WTC11 (cell line): ENCODE results near the gene MAST4. TPM values are rescaled to one million over a fixed set of nuclear protein-coding genes. Genes with fewer than 3 reads are reported as not detected.

Experiments used
- ATAC-seq: fragments of 200-7000 bp; cut with Tn5 transposase; 2 replicates; pipeline ENCODE4 v1.10.0; 2021; ENCODE audit warnings: mild to moderate bottlenecking, moderate library complexity
- CTCF ChIA-PET: fragments of 300-600 bp; sonication (Branson Sonifier 250); formaldehyde crosslinking; loops from one replicate; lab custom pipeline; 2021; ENCODE audit warnings: antibody characterized with exemption; lab: Charles Lee
- POLR2A ChIA-PET: fragments of 350-600 bp; sonication (Branson Sonifier 250); formaldehyde crosslinking; loops from one replicate; lab custom pipeline; 2021; ENCODE audit warnings: antibody characterized with exemption; lab: Charles Lee
- DNase-seq: peaks from one replicate; pipeline ENCODE4 v3.0.0; 2021; ENCODE audit warnings: low spot score
- H3K27ac Mint-ChIP-seq: 2 replicates; pipeline ENCODE4 v1.8.0; 2021; ENCODE audit warnings: mixed read lengths
- H3K27me3 Mint-ChIP-seq: 2 replicates; pipeline ENCODE4 v1.8.0; 2021; ENCODE audit warnings: low read depth, mild to moderate bottlenecking, moderate library complexity, mixed read lengths
- H3K36me3 Mint-ChIP-seq: 2 replicates; pipeline ENCODE4 v1.8.0; 2021; ENCODE audit warnings: mixed read lengths
- H3K4me1 Mint-ChIP-seq: 2 replicates; pipeline ENCODE4 v1.8.0; 2022; ENCODE audit warnings: mixed read lengths
- H3K4me3 Mint-ChIP-seq: 2 replicates; pipeline ENCODE4 v1.8.0; 2021; ENCODE audit warnings: mild to moderate bottlenecking, moderate library complexity, mixed read lengths
- H3K9me3 Mint-ChIP-seq: 2 replicates; pipeline ENCODE4 v1.8.0; 2021; ENCODE audit warnings: mixed read lengths
- EMX1 ChIP-seq: fragments of 250-450 bp; sonication (Bioruptor Pico); IDR thresholded peaks from 2 replicates; pipeline ENCODE4 v1.8.0; 2021; ENCODE audit warnings: mild to moderate bottlenecking
- NR1H2 ChIP-seq: sonication (generic); formaldehyde crosslinking; IDR thresholded peaks from 2 replicates; pipeline ENCODE4 v1.9.0; 2021; ENCODE audit warnings: mild to moderate bottlenecking, moderate library complexity, missing genetic modification reagents
- NR3C1 ChIP-seq: sonication (generic); formaldehyde crosslinking; conservative IDR thresholded peaks from 2 replicates; pipeline ENCODE4 v1.8.1; 2023; ENCODE audit warnings: low read depth, mild to moderate bottlenecking, missing genetic modification reagents
- PRRX2 ChIP-seq: fragments of 250-450 bp; sonication (Bioruptor Pico); IDR thresholded peaks from 2 replicates; pipeline ENCODE4 v1.8.0; 2021; ENCODE audit warnings: mild to moderate bottlenecking
- TCF7 ChIP-seq: sonication (generic); formaldehyde crosslinking; IDR thresholded peaks from 2 replicates; pipeline ENCODE4 v1.8.0; 2022; ENCODE audit warnings: mild to moderate bottlenecking, low read depth, missing genetic modification reagents, moderate library complexity
- total RNA-seq: library from RNA; stranded (reverse); gene quantifications from 3 replicates; pipeline ENCODE4 v1.2.3, GENCODE V29; 2021
- TF ChIP-seq, protein P1 (sequence below): sonication (generic); formaldehyde crosslinking; IDR thresholded peaks from 2 replicates; pipeline ENCODE4 v1.8.1; 2022; ENCODE audit warnings: mild to moderate bottlenecking, moderate library complexity, missing genetic modification reagents
- TF ChIP-seq, protein P2 (sequence below): sonication (generic); formaldehyde crosslinking; IDR thresholded peaks from 2 replicates; pipeline ENCODE4 v1.8.0; 2023; ENCODE audit warnings: mild to moderate bottlenecking, missing genetic modification reagents
- TF ChIP-seq, protein P3 (sequence below): sonication (generic); formaldehyde crosslinking; IDR thresholded peaks from 2 replicates; pipeline ENCODE4 v1.8.0; 2022; ENCODE audit warnings: missing genetic modification reagents
- TF ChIP-seq, protein P4 (sequence below): sonication (generic); formaldehyde crosslinking; IDR thresholded peaks from 2 replicates; pipeline ENCODE4 v1.8.0; 2022; ENCODE audit warnings: mild to moderate bottlenecking, missing genetic modification reagents
- TF ChIP-seq, protein P5 (sequence below): sonication (generic); formaldehyde crosslinking; IDR thresholded peaks from 2 replicates; pipeline ENCODE4 v1.8.1; 2022; ENCODE audit warnings: low read depth, missing genetic modification reagents, borderline replicate concordance
- TF ChIP-seq, protein P6 (sequence below): fragments of 250-450 bp; sonication (Bioruptor Pico); IDR thresholded peaks from 2 replicates; pipeline ENCODE4 v2.1.2; 2022; ENCODE audit warnings: mild to moderate bottlenecking, moderate library complexity
- TF ChIP-seq, protein P7 (sequence below): sonication (generic); formaldehyde crosslinking; IDR thresholded peaks from 2 replicates; pipeline ENCODE4 v1.8.1; 2022; ENCODE audit warnings: mild to moderate bottlenecking, missing genetic modification reagents, moderate library complexity, borderline replicate concordance
- TF ChIP-seq, protein P8 (sequence below): fragments of 250-450 bp; sonication (Bioruptor Pico); IDR thresholded peaks from 2 replicates; pipeline ENCODE4 v1.9.0; 2021; ENCODE audit warnings: moderate library complexity, mild to moderate bottlenecking, inconsistent platforms, borderline replicate concordance
- TF ChIP-seq, protein P9 (sequence below): sonication (generic); formaldehyde crosslinking; IDR thresholded peaks from 2 replicates; pipeline ENCODE4 v1.8.0; 2022; ENCODE audit warnings: mild to moderate bottlenecking, missing genetic modification reagents

The MAST4 gene
- total RNA-seq, 1 experiment from 2014 or later: 8.0 TPM

DNA sequence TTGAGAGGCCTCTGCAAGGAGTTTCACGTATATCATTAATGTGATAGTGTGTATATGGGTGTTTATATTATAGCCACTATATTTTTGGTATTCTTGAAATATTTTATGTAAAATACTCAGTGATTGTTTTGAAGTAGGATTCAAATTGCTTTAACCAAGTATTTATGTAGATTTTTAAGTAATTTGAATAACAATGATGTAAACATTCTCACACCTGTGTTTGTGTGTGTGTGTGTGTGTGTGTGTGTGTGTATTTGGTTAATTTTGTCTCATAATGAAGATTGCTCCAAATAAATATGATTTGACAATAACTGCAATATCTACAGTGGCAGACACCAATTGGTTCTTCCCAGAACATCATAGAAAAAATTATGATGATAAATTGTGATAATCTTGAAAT, 307.0 kb downstream of the MAST4 start:
- ChIA-PET CTCF (interaction anchor here (1.3 kb wide), 1 partner anchor 305 kb away, joined by 4 read pairs; no protein-coding TSS in a partner anchor), POLR2A (no interaction called here)
- Mint-ChIP-seq H3K9me3 (no peaks in the 10 kb centered on the region), H3K36me3 (peaks cover 7% of the 10 kb centered on the region), H3K27me3 (peaks cover 86% of the 10 kb centered on the region), H3K4me3 (no peak overlapping the region), H3K27ac (no peak overlapping the region), H3K4me1 (peaks cover 57% of the 10 kb centered on the region)
- TF ChIP-seq NR3C1: no peak
- TF ChIP-seq, protein P1, sequence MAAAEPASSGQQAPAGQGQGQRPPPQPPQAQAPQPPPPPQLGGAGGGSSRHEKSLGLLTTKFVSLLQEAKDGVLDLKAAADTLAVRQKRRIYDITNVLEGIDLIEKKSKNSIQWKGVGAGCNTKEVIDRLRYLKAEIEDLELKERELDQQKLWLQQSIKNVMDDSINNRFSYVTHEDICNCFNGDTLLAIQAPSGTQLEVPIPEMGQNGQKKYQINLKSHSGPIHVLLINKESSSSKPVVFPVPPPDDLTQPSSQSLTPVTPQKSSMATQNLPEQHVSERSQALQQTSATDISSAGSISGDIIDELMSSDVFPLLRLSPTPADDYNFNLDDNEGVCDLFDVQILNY: no peak
- TF ChIP-seq TCF7 (CRISPR knock-in tag): no peak
- TF ChIP-seq, protein P2, sequence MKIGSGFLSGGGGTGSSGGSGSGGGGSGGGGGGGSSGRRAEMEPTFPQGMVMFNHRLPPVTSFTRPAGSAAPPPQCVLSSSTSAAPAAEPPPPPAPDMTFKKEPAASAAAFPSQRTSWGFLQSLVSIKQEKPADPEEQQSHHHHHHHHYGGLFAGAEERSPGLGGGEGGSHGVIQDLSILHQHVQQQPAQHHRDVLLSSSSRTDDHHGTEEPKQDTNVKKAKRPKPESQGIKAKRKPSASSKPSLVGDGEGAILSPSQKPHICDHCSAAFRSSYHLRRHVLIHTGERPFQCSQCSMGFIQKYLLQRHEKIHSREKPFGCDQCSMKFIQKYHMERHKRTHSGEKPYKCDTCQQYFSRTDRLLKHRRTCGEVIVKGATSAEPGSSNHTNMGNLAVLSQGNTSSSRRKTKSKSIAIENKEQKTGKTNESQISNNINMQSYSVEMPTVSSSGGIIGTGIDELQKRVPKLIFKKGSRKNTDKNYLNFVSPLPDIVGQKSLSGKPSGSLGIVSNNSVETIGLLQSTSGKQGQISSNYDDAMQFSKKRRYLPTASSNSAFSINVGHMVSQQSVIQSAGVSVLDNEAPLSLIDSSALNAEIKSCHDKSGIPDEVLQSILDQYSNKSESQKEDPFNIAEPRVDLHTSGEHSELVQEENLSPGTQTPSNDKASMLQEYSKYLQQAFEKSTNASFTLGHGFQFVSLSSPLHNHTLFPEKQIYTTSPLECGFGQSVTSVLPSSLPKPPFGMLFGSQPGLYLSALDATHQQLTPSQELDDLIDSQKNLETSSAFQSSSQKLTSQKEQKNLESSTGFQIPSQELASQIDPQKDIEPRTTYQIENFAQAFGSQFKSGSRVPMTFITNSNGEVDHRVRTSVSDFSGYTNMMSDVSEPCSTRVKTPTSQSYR (CRISPR knock-in tag): no peak
- TF ChIP-seq, protein P3, sequence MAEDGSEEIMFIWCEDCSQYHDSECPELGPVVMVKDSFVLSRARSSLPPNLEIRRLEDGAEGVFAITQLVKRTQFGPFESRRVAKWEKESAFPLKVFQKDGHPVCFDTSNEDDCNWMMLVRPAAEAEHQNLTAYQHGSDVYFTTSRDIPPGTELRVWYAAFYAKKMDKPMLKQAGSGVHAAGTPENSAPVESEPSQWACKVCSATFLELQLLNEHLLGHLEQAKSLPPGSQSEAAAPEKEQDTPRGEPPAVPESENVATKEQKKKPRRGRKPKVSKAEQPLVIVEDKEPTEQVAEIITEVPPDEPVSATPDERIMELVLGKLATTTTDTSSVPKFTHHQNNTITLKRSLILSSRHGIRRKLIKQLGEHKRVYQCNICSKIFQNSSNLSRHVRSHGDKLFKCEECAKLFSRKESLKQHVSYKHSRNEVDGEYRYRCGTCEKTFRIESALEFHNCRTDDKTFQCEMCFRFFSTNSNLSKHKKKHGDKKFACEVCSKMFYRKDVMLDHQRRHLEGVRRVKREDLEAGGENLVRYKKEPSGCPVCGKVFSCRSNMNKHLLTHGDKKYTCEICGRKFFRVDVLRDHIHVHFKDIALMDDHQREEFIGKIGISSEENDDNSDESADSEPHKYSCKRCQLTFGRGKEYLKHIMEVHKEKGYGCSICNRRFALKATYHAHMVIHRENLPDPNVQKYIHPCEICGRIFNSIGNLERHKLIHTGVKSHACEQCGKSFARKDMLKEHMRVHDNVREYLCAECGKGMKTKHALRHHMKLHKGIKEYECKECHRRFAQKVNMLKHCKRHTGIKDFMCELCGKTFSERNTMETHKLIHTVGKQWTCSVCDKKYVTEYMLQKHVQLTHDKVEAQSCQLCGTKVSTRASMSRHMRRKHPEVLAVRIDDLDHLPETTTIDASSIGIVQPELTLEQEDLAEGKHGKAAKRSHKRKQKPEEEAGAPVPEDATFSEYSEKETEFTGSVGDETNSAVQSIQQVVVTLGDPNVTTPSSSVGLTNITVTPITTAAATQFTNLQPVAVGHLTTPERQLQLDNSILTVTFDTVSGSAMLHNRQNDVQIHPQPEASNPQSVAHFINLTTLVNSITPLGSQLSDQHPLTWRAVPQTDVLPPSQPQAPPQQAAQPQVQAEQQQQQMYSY (CRISPR knock-in tag): no peak
- TF ChIP-seq, protein P4, sequence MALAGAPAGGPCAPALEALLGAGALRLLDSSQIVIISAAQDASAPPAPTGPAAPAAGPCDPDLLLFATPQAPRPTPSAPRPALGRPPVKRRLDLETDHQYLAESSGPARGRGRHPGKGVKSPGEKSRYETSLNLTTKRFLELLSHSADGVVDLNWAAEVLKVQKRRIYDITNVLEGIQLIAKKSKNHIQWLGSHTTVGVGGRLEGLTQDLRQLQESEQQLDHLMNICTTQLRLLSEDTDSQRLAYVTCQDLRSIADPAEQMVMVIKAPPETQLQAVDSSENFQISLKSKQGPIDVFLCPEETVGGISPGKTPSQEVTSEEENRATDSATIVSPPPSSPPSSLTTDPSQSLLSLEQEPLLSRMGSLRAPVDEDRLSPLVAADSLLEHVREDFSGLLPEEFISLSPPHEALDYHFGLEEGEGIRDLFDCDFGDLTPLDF (CRISPR knock-in tag): no peak
- TF ChIP-seq, protein P5, sequence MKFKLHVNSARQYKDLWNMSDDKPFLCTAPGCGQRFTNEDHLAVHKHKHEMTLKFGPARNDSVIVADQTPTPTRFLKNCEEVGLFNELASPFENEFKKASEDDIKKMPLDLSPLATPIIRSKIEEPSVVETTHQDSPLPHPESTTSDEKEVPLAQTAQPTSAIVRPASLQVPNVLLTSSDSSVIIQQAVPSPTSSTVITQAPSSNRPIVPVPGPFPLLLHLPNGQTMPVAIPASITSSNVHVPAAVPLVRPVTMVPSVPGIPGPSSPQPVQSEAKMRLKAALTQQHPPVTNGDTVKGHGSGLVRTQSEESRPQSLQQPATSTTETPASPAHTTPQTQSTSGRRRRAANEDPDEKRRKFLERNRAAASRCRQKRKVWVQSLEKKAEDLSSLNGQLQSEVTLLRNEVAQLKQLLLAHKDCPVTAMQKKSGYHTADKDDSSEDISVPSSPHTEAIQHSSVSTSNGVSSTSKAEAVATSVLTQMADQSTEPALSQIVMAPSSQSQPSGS (CRISPR knock-in tag): no peak
- DNase-seq: no peak
- ATAC-seq: no peak

DNA sequence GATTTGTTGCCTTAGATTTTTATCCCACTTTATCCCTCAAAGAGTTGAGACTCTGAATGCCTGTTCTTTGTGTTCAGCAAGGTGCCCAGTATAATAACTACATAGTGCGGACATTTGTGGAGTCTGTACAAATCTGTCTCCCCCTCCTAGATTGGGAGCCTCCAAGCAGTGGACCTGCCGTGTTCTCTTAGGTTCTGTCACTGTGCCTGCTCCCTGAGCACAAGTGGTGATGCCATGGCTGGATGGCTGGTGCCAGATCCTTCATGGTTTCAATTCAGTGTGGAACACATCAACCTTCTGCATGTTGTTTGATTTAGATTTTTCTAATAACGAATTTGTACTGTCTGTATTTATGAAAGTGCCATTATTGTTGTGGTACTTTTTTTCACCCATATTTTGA, 307.5 kb downstream of the MAST4 start:
- Mint-ChIP-seq H3K4me1 (peaks cover 59% of the 10 kb centered on the region), H3K9me3 (no peaks in the 10 kb centered on the region), H3K27ac (no peak overlapping the region), H3K27me3 (peaks cover 91% of the 10 kb centered on the region), H3K36me3 (peaks cover 7% of the 10 kb centered on the region), H3K4me3 (peak overlapping the region; percentile 44)
- POLR2A ChIA-PET: no interaction called here
- ATAC-seq (peak; percentile 18; the same call in 1 of the 2 replicates), DNase-seq (no peak)
- CTCF ChIA-PET: interaction anchor here (0.8 to 1.6 kb wide), 4 partner anchors 162 to 598 kb away, joined by 3 to 7 read pairs (median 4); no protein-coding TSS in a partner anchor
- TF ChIP-seq, protein P6, sequence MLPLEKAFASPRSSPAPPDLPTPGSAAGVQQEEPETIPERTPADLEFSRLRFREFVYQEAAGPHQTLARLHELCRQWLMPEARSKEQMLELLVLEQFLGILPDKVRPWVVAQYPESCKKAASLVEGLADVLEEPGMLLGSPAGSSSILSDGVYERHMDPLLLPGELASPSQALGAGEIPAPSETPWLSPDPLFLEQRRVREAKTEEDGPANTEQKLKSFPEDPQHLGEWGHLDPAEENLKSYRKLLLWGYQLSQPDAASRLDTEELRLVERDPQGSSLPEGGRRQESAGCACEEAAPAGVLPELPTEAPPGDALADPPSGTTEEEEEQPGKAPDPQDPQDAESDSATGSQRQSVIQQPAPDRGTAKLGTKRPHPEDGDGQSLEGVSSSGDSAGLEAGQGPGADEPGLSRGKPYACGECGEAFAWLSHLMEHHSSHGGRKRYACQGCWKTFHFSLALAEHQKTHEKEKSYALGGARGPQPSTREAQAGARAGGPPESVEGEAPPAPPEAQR (CRISPR knock-in tag): no peak
- TF ChIP-seq PRRX2 (CRISPR knock-in tag): no peak
- no peak for TF ChIP-seq EMX1 (CRISPR knock-in tag)
- TF ChIP-seq NR1H2: no peak
- TF ChIP-seq, protein P2 (CRISPR knock-in tag): no peak
- TF ChIP-seq, protein P7, sequence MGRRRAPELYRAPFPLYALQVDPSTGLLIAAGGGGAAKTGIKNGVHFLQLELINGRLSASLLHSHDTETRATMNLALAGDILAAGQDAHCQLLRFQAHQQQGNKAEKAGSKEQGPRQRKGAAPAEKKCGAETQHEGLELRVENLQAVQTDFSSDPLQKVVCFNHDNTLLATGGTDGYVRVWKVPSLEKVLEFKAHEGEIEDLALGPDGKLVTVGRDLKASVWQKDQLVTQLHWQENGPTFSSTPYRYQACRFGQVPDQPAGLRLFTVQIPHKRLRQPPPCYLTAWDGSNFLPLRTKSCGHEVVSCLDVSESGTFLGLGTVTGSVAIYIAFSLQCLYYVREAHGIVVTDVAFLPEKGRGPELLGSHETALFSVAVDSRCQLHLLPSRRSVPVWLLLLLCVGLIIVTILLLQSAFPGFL (CRISPR knock-in tag): no peak
- TF ChIP-seq, protein P8, sequence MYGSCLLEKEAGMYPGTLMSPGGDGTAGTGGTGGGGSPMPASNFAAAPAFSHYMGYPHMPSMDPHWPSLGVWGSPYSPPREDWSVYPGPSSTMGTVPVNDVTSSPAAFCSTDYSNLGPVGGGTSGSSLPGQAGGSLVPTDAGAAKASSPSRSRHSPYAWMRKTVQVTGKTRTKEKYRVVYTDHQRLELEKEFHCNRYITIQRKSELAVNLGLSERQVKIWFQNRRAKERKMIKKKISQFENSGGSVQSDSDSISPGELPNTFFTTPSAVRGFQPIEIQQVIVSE (CRISPR knock-in tag): no peak
- TF ChIP-seq, protein P9, sequence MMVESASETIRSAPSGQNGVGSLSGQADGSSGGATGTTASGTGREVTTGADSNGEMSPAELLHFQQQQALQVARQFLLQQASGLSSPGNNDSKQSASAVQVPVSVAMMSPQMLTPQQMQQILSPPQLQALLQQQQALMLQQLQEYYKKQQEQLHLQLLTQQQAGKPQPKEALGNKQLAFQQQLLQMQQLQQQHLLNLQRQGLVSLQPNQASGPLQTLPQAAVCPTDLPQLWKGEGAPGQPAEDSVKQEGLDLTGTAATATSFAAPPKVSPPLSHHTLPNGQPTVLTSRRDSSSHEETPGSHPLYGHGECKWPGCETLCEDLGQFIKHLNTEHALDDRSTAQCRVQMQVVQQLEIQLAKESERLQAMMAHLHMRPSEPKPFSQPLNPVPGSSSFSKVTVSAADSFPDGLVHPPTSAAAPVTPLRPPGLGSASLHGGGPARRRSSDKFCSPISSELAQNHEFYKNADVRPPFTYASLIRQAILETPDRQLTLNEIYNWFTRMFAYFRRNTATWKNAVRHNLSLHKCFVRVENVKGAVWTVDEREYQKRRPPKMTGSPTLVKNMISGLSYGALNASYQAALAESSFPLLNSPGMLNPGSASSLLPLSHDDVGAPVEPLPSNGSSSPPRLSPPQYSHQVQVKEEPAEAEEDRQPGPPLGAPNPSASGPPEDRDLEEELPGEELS (CRISPR knock-in tag): no peak
